HG03280 (cell line): Measurements from ENCODE around the gene MEGF8.

Source experiments
- ATAC-seq: cut with Tn5 transposase; IDR thresholded peaks from one replicate; pipeline ENCODE4 v1.9.1; 2021; ENCODE audit warnings: mild to moderate bottlenecking, moderate library complexity; ENCODE audit not compliant: unreplicated experiment

MEGF8 gene

GRCh38 chr19:42287017-42287826 lies 38.2 kb upstream of the MEGF8 start:
- ATAC-seq, result no peak

- ATAC-seq, result no peak
These were observed 37.7 kb upstream of the MEGF8 start for GRCh38 chr19:42287827-42288107.

DNA sequence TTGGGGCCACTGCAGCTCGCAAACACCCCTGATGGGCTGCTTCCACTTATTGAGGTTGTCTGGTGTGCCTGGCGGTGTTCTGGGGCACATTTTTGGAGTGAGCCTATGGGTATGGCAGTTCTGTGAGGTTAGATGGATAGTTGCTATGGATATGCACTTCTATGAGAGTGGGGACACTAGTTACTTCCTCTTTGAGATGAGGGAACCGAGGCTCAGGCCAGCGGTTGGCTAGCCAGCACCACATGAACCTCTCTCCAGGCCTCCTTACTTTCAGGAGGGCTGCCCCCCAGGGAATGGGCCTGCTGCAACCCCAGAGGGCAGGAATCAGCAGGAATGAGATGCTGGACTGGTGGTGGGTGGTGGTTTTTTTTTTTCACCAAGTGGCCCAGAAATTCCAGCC lies 37.0 kb upstream of the MEGF8 start:
- no peak for ATAC-seq

- ATAC-seq, result no peak
These were observed 36.4 kb upstream of the MEGF8 start for GRCh38 chr19:42288881-42289555.

DNA sequence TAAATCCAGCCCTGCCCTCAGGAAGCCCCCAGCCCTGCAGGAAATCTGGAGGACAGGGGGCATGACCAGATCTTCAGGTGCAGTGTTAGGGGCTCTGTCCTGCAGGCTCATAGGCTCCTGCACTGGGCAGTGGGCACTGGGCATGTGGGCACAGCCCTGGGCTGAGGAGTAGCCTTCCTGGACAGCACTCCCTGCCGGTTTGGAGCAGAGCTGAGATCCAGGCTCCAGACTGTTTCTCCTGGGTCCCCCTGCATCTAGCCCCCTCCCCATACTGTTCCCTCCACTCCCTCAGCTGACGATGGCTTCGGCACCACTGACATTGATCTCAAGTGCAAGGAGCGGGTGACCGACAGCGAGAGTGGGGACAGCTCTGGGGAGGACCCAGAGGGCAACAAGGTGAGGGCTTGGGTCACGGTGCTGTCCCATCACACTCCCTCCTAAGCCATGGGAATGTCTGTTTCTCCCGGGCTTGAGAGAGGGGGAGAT lies 35.8 kb upstream of the MEGF8 start:
- no peak for ATAC-seq

DNA sequence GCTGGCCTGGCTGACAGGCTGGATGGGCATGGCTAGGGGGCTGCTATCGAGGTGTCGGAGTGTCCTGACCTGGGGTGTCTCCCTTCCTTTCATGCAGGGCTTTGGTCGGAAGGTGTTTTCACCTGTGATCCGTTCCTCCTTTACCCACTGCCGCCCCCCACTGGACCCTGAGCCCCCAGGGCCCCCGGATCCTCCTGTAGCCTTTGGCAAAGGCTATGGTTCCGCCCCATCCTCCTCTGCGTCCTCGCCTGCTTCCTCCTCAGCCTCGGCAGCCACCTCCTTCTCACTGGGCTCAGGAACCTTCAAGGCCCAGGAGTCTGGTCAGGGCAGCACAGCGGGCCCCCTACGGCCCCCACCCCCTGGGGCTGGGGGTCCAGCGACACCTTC lies 35.3 kb upstream of the MEGF8 start:
- ATAC-seq, result no peak

- no peak for ATAC-seq
These were observed 34.7 kb upstream of the MEGF8 start for GRCh38 chr19:42290523-42291434.

- ATAC-seq, result no peak
These were observed 34.0 kb upstream of the MEGF8 start for GRCh38 chr19:42291435-42291810.

DNA sequence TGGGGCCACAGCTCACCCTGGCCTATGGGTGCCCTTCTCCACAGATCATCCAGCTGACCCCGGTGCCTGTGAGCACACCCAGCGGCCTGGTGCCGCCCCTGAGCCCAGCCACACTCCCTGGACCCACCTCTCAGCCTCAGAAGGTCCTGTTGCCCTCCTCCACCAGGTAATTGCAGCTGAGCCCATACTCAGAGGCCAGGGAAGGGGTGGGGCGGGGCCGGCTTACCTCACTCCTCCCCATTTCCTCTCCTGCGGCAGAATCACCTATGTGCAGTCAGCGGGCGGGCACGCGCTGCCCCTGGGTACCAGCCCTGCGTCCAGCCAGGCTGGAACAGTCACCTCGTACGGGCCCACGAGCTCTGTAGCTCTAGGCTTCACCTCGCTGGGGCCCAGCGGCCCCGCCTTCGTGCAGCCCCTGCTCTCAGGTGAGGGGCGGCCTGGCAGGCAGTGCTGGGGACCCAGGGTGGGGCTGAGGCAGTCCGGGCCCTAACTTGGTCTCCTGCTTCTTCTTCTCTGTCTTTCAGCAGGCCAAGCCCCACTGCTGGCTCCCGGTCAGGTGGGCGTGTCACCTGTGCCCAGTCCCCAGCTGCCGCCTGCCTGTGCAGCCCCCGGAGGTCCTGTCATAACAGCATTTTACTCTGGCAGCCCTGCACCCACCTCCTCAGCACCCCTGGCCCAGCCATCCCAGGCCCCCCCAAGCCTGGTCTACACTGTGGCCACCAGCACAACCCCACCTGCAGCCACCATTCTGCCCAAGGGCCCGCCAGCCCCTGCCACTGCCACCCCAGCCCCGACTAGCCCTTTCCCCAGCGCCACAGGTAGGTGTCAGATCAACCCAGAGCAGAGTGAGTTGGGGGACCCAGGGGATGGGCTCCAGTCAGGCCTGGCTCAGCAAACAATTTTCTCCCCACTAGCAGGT lies 33.1 kb upstream of the MEGF8 start:
- ATAC-seq, result no peak

GRCh38 chr19:42292963-42293362 lies 32.5 kb upstream of the MEGF8 start:
- ATAC-seq, result no peak

- ATAC-seq, result no peak
These were observed 31.9 kb upstream of the MEGF8 start for GRCh38 chr19:42293540-42293939.

- no peak for ATAC-seq
These were observed 31.5 kb upstream of the MEGF8 start for GRCh38 chr19:42293948-42294347.

GRCh38 chr19:42294471-42295137 lies 30.8 kb upstream of the MEGF8 start:
- ATAC-seq, result no peak

DNA sequence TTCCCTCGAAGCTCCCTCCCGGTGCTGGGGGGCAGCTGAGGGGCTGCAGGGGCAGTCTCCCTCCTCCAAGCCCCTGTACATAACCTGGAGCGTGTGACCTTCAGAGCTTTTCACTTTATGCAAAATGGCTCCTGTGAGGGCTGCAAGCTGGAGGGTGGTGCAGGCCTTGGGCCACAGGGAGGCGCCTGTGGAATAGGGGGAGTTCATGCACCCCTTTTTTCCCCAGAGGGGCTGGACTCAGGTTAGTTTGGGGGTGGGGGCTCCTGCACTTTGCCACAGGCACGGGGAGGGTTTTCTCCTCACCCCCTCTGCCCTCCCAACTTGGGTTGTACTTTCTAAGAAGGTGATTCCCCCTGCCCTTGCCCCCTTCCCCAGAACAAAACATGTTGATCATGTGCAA lies 30.1 kb upstream of the MEGF8 start:
- ATAC-seq, result no peak

DNA sequence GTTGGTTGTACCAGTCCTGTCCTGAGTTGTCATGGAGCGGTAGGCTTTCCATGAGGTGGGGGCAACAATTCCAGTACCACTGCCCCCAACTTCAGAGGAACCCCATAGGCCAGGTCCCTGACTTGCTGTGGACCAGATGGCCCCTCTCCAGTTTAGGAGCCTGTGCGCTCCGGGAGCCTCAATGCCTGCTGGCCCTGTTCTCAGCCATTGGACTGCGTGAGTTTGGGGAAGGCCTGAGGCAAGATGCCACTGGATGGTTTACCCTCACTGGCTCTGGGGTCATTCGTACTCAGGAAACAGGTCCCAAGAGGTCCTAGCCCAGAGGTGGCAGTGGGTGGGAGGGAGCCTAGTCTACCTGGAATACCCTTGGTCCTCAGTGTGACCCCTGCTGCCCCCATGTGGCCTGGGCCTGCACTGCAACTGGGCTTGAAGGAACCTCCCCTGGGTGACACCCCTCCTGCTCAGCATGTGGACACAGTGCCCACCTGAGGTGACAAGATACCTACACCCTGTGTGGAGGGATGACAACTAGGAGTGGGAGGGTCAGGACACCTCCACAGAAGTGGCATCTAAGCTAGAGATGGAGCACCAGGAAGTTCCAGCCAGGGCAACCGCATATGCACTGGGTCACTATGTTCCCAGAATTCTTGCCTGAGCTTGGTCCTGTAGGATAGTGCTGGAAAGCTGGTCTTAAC lies 29.5 kb upstream of the MEGF8 start:
- no peak for ATAC-seq

DNA sequence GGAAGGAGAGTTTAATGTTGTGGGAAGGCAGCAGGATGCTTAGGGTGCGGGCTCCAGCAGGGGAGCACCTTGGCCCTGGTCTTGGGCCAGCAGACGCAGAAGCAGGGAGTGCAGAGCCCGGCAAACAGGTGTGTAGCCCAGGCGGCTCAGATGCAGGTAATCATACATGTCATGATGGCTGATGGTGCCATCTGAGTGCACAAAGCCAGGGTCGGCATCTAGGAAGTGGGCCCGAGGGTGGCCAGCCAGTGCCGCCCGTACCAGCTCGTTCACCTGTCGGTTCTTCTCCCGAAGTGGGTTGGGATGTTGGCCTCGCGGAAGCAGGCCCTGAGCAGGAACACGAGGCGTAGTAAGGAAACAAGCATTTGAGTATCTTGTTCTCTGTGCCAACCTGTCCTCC lies 28.4 kb upstream of the MEGF8 start:
- ATAC-seq, result no peak

DNA sequence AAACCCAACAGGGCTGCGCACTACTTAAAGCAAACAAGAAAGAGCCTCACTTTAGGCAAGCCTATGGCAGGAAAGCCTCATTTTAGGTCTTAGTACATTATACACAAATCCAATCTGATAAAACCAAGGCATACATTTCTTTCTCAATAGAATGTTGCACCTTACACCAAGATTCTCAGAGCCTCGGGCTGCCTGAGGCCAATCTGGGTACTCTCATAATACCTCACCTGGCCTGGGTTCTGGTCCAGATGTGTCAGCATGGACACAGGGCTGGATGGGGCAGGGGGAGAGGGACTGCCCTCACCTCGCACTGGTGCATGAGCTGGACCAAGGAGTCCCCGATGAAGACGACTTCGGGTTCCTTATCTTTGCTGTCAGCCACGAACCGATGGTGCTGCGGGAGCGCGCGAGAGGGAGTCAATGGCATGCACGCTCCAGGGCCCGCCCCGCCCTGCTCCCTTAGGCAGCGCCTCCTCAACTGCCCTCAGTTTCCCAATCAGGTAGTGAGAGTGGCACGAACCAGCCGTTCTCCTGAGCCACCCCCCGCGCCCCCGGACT lies 23.7 kb upstream of the MEGF8 start, which contains the start of gene PRR19:
PRR19 (plus strand) TSS at position 487 of the 558 bp plus-strand sequence. CDS start 7,453 bp downstream, outside the sequence.
- no peak for ATAC-seq

DNA sequence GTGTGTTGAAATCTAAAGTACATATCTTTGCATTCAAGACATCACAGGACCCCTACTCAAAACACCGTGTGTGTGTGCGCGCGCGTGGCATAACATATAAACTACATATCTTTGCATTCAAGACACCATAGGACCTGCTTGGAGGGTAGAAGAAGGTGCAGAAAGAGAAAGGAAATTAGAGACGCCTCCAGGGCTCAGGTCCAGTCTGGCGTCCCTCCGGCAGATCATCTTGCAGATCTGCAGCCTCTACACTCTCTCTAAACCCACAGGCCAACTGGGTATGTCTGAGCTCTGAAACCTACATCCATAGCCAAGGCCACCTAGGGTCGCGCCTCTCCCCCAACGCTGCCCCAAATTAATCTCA lies 22.4 kb upstream of the MEGF8 start:
- ATAC-seq, result no peak

- ATAC-seq, result no peak
These were observed 21.6 kb upstream of the MEGF8 start for GRCh38 chr19:42303876-42304275.
